NB4 (cell line): Measurements from ENCODE around the gene EFTUD2.

Experiments
- MYC ChIP-seq: IDR thresholded peaks from 2 replicates; pipeline ENCODE4 v1.6.1; 2011; ENCODE audit warnings: low read depth, low read length
- POLR2A ChIP-seq: IDR thresholded peaks from 2 replicates; pipeline ENCODE4 v1.6.1; 2011; ENCODE audit warnings: mild to moderate bottlenecking; ENCODE audit not compliant: insufficient read length; ENCODE audit errors: extremely low read depth
- TF ChIP-seq, protein P1 (sequence below): IDR thresholded peaks from one replicate; pipeline ENCODE4 v1.5.1; 2012; ENCODE audit warnings: low read depth, low read length
- TF ChIP-seq, protein P2 (sequence below): IDR thresholded peaks from 2 replicates; pipeline ENCODE4 v1.6.1; 2011; ENCODE audit warnings: low read depth, low read length

DNA sequence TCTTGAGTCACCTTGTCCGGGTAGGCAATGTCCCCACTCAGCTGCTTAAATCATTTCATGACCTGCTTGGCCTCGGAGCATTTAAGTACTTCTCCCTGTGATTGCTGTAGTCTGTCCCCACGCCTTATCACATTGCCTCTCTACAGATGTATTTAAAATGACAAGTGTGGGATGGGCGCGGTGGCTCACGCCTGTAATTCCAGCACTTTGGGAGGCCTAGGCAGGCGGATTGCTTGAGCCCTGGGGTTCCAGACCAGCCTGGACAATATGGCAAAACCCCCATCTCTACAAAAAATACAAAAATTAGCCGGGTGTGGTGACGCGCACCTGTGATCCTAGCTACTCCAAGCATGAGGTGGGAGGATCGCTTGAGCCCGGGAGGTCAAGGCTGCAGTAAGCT, 67.9 kb downstream of the EFTUD2 start:
- TF ChIP-seq, protein P1, sequence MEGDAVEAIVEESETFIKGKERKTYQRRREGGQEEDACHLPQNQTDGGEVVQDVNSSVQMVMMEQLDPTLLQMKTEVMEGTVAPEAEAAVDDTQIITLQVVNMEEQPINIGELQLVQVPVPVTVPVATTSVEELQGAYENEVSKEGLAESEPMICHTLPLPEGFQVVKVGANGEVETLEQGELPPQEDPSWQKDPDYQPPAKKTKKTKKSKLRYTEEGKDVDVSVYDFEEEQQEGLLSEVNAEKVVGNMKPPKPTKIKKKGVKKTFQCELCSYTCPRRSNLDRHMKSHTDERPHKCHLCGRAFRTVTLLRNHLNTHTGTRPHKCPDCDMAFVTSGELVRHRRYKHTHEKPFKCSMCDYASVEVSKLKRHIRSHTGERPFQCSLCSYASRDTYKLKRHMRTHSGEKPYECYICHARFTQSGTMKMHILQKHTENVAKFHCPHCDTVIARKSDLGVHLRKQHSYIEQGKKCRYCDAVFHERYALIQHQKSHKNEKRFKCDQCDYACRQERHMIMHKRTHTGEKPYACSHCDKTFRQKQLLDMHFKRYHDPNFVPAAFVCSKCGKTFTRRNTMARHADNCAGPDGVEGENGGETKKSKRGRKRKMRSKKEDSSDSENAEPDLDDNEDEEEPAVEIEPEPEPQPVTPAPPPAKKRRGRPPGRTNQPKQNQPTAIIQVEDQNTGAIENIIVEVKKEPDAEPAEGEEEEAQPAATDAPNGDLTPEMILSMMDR, result no peak
- TF ChIP-seq POLR2A (no peak), MYC (no peak)
- TF ChIP-seq, protein P2, sequence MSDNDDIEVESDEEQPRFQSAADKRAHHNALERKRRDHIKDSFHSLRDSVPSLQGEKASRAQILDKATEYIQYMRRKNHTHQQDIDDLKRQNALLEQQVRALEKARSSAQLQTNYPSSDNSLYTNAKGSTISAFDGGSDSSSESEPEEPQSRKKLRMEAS, result no peak
